Measurements from ENCODE around the gene WFIKKN2. TPM values are rescaled to one million over a fixed set of nuclear protein-coding genes. Genes with fewer than 3 reads are reported as not detected.

Gene WFIKKN2
- total RNA-seq, 1 donor from 2014 or later = not detected

DNA sequence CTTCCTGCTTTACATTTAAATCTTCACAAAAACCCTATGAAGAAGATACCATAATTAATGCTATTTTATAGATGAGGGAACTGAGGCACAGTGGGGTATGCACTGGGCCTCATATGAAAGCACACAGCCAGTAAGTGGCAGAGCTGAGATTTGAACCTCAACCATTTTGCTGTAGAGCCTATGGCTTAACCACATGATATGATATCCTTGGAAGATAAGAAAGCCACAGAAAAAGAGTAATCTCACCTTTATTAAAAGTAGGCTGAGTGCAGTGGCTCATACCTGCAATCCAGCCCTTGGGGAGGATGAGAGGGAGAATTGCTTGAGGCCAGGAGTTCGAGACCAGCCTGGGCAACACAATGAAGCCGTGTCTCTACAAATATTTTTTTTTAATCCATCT, 45.8 kb downstream of the WFIKKN2 start:
- ATAC-seq = no peak

- ATAC-seq = no peak
Measured at GRCh38 chr17:50882851-50883250, 47.5 kb downstream of the WFIKKN2 start.

- ATAC-seq = peak; percentile 64
Measured at GRCh38 chr17:50883850-50884438, 48.6 kb downstream of the WFIKKN2 start.

DNA sequence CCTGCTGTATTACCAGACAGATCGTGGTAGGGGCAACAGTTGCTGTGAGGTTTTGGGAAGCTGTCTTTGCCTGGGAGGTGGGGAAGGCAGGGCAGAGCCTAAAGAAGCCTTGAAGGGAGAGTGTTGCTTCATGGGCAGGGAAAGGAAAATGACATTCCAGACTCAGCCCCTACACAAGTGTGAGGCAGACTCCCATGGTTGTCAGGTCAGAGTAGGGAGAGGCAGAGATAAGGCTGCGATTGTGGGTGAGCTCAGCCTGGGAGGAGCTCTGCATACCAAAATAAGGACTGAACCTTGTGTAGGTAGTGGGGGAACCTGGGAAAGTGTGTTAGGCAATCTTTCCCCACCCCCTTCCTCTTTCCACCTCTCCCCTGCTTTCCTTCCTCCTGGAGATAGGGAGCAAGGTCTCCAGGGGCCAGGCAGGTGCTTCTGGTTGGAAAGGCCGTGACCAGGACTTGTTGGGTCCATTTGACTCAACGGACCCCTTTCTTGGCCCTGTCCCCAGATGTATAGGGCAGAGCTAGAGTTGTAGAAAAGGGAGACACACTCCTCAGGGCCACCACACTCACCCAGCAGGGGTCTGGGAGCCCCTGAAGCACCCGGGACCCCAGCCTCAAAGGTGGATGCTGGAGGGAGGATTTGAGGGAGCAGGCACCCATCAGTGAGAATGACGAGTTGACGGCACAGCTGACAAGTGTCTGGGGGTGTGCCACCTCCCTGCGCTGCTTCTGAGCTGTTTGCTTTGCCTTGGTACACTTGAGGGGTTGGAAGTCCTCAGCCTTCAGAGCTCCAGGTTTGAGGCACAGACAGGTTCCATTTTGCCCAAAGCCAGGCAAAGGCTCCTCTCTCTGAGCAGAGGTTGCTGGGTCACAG, 49.3 kb downstream of the WFIKKN2 start:
- no peak for ATAC-seq

- no peak for ATAC-seq
Measured at GRCh38 chr17:50887705-50888245, 52.4 kb downstream of the WFIKKN2 start.

DNA sequence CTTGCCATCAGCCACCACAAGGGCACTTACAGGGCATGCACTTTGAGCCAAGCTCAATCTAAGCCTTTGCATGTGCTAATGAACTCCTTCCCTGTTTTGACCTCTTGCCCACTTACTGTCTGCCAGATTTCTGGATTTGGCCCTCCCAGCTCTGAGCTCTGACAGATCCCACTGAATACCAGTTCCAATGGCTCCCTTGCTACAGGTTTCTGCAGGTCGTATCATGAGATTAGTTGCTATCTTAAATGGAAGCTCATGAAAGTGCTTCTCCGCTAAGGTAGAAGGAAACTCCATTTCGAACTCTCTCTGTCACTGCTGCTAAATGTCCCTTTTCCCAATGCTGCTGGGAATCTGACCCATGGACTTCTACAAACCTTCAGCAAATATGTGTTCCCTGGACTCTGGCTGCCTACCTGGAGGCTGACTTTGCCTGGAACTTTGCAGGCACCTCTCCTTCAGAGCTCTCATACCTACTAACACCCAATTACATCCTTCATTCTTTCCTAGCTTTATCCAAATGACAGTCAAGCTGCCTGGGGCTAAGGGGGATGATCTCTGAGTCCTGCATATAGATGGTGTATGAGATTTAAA, 54.2 kb downstream of the WFIKKN2 start:
- no peak for ATAC-seq

DNA sequence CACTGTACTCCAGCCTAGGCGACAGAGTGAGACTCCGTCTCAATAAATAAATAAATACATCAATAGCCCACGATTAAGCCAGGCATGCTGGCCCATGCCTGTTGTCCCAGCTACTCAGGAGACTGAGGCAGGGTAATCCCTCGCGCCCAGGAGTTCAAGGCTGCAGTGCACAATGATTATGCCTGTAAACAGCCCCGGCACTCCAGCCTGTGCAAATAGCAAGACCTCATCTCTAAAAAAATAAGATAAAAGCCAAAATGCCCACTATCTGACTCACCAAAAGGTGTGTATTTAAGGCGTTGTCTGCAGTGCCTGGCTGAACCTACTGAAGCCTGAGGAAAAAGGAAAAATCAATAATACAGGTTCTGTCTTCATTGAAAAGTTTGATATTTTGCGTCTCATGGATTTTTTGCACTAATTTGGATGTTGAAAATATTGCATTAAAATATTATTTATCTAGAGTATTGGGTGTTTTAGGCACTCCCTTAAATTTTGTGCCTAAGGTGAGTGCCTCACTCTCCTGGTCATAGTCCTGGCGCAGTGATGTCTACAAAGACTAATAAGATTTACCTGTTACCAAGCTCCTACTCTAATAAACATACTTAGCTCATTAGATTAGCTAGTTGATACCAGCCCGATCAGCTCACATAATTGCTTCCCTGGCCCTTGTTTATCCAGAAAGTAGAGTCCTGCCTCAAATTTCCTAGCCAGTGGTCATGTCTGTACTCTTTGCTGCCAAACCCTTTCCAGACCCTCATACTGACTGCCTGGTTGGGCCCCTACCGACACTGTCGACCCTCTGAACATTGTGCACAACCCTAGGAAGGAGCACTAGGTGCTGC, 55.5 kb downstream of the WFIKKN2 start:
- ATAC-seq = peak; percentile 34

GRCh38 chr17:50891577-50891989, 56.2 kb downstream of the WFIKKN2 start:
- ATAC-seq = no peak

Other genes starting within 250 kb of the WFIKKN2 start
- gene ABCC3, start 200.7 kb upstream of the WFIKKN2 start, total RNA-seq = 17.6 TPM
- gene ANKRD40, start 127.7 kb upstream of the WFIKKN2 start, total RNA-seq = 15.9 TPM
- 43.6 TPM for gene LUC7L3, start 116.0 kb upstream of the WFIKKN2 start, total RNA-seq
- not detected for gene ANKRD40CL, start 68.1 kb upstream of the WFIKKN2 start, total RNA-seq
- 60.8 TPM for gene TOB1, start 30.8 kb downstream of the WFIKKN2 start, total RNA-seq